Subcutaneous adipose tissue (tissue), 4 donors: ENCODE measurements around the gene FAM227B. TPM values are rescaled to one million over a fixed set of nuclear protein-coding genes. Genes with fewer than 3 reads are reported as not detected.

ENCODE experiments used
- total RNA-seq, 4 donors: library from RNA; depleted of rRNA; stranded (reverse); fragments of >200 nt; gene quantifications; one replicate each; pipeline ENCODE4 v1.1.0, GENCODE V29; 2016
- TF ChIP-seq, protein P1 (sequence below): fragments of 450-650 bp; IDR thresholded peaks from one replicate; pipeline ENCODE4 v1.5.1; 2016; ENCODE audit warnings: low read depth, mild to moderate bottlenecking, control low read depth, antibody characterized with exemption, moderate library complexity

The FAM227B gene
- total RNA-seq, 4 donors from 2014 or later = 1.1 to 3.2 (median 1.7) TPM; not detected in 1

DNA sequence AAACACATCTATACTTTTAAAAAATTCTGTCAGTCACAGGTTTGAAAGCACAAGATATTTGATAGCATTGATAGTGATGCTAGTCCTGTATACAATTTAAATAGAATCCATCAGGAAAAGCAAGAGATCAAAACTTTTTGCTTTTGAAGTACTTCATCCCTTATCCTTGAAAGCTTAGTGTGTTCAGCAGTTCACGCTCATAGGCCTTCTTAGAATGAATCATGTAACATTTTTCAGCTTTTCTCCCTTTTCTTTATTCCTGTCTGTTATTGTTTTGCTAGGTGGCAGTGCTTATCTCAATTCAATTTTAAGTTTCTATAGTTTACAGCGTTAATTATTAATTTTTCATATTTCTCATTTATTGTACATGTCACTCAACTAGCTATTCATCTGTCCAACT is 128.5 kb downstream of the FAM227B start:
- TF ChIP-seq, protein P1, sequence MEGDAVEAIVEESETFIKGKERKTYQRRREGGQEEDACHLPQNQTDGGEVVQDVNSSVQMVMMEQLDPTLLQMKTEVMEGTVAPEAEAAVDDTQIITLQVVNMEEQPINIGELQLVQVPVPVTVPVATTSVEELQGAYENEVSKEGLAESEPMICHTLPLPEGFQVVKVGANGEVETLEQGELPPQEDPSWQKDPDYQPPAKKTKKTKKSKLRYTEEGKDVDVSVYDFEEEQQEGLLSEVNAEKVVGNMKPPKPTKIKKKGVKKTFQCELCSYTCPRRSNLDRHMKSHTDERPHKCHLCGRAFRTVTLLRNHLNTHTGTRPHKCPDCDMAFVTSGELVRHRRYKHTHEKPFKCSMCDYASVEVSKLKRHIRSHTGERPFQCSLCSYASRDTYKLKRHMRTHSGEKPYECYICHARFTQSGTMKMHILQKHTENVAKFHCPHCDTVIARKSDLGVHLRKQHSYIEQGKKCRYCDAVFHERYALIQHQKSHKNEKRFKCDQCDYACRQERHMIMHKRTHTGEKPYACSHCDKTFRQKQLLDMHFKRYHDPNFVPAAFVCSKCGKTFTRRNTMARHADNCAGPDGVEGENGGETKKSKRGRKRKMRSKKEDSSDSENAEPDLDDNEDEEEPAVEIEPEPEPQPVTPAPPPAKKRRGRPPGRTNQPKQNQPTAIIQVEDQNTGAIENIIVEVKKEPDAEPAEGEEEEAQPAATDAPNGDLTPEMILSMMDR = no peak

DNA sequence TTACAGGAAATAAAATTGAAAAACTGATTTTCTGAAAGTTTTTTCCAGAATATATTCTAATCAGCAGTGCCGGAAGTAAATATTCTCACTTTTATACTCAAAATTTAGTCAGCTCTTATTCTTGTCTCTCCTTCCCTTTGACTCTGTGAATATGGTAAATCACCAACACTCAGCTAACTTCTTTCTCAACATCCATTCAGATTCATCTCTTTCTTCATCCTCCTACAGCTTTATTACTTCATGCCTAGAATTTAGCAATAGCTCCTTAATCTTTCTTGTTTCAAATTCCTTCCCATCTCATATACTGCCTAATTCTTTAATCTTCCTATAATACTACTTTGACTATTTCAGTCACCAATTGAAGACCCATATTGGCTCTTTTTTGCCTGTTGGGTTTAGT is 129.7 kb downstream of the FAM227B start:
- TF ChIP-seq, protein P1 = no peak

DNA sequence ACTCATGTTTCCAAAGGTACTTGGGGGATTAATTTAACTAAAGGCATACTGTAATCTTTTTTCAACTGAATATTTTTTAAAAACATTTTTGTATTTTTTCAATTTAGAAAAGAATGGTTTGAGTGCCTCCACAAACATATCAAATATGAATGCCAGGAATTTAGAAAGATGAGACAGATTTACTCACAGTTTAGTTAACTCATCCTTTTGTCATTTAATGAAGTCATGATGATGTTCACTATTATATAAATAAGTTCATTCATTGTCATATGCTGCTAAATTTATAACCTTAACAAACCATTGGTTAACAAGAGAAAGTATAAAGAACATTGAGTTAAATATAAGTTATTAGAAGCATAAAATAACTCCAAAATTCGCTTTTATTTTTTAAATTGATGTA is 147.6 kb downstream of the FAM227B start:
- TF ChIP-seq, protein P1 = no peak

DNA sequence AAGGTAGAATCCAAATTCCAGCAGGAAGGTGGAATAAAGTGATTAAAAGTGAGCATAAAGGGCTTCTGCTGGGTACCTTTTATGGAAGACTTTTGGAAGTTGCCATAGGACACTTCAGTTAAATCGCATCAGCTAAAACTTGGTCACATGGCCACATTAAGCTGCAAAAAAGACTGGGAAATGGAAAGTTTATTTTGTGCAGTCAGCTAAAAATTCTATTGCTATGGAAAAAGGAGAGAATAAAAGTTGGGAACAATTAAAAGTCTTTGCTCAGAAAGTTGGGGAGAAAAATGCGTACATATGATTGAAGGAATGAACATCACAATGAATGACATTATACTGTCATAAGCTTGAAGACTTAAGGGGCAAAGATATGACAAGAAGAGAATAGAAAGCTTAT is 148.3 kb downstream of the FAM227B start:
- TF ChIP-seq, protein P1 = no peak

DNA sequence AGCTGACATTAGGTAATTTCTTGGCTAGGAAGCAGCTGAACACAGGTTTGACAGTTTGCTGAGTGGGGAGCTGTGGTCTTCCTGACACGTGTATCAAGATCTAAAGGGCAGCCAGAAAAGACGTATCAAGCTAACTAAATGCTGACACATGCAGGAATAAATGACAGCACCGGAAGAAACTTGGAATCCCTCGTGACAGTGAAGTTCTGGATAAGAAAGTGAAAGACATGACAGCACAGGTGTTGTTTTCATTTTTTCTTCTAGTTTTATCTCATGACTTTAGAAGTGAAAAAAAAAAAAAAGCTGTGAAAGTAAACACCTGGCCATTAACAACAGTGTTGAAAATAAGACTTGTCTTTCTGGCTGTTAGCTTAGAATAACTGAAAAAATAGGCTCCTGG is 148.9 kb downstream of the FAM227B start:
- TF ChIP-seq, protein P1 = no peak

DNA sequence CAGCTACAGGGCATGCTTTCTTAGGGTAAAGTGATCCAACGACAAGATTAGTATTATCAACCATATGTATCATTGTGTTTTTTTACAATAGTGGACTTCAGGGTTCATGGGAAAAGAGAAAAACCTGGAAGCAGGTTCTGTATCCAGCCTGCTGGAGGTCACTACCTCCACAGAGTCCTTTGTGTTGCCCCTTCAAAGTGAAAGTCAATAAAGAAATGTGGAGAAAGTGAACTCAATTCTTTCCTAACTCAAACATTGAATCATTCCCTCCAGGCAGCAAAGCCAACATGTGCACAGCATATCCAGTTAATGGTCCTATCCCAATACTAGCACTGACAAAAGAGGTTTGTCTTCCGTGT is 152.2 kb downstream of the FAM227B start:
- TF ChIP-seq, protein P1 = no peak

DNA sequence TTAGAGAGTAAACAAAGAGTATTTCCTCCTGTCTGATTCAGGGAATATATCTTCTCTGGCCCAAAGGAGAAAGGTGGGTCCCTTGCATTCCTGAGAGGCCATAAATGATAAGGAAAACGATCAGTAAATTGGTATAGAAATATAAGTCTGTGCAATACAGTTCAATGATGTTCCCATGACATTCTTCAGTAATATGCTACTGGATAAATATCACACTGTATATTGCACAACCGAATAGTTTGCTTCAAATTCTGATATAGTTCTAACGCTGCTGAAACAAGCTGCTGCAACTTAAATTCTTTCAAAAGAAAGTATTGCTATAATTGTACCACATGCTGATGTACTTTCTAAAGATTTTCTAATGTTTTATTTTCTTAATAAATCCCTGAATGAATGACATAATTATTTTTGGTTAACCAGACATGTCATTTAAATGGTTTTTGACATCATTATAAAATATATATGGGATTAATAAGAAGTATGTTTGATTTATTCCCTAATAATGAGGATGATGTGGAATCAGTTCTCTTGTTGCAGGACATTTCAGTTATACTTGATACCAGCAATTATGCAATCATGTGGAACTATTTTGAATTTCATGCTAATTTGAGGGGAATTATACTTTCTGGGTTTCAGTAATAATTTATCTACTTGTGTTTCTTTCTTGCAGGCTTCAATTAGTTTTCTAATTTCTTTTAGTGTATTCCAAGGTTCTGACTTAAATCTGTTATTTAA is 152.7 kb downstream of the FAM227B start:
- TF ChIP-seq, protein P1 = no peak
